H1 (cell line): ENCODE data around the gene AGPAT4. TPM values are rescaled to one million over a fixed set of nuclear protein-coding genes. Genes with fewer than 3 reads are reported as not detected.

Experiments used
- CTCF ChIA-PET: fragments of 300-600 bp; sonication (Branson Sonifier 250); formaldehyde crosslinking; loops from one replicate; lab custom pipeline; 2021; ENCODE audit not compliant: partially characterized antibody; lab: Charles Lee
- POLR2A ChIA-PET: fragments of 300-600 bp; sonication (Branson Sonifier 250); formaldehyde crosslinking; loops from one replicate; lab custom pipeline; 2021; ENCODE audit warnings: inconsistent platforms; ENCODE audit not compliant: partially characterized antibody; lab: Charles Lee
- DNase-seq, 2 experiments: peaks; one replicate each; pipeline versions ENCODE4 v3.0.0 to v3.0.0-alpha.2; 2010 to 2022; ENCODE audit warnings: low spot score in 2 of 2, low read depth in 1 of 2, mixed read lengths in 1 of 2
- FAIRE-seq: peaks from 2 replicates; lab custom pipeline; 2011; peaks lifted over from hg19 to GRCh38; lab: Jason Lieb, UNC
- H2AFZ ChIP-seq: 2 replicates; pipeline ENCODE4 v1.8.1; 2012; ENCODE audit warnings: low read length, inconsistent platforms
- H2AK5ac ChIP-seq: 2 replicates; pipeline ENCODE4 v1.6.1; 2013; ENCODE audit warnings: low read depth, low read length
- H2BK120ac ChIP-seq: replicated peaks from 2 replicates; pipeline ENCODE3; 2013; ENCODE audit warnings: low read depth, low read length, inconsistent platforms
- H2BK12ac ChIP-seq: 2 replicates; pipeline ENCODE4 v1.6.1; 2013; ENCODE audit warnings: low read depth, low read length
- H2BK15ac ChIP-seq: 2 replicates; pipeline ENCODE4 v1.6.1; 2013; ENCODE audit warnings: low read length
- H2BK20ac ChIP-seq: 2 replicates; pipeline ENCODE4 v1.6.1; 2013; ENCODE audit warnings: low read length
- H2BK5ac ChIP-seq: 2 replicates; pipeline ENCODE4 v1.6.1; 2013; ENCODE audit warnings: low read depth, low read length
- H3K14ac ChIP-seq: 2 replicates; pipeline ENCODE4 v1.6.1; 2013; ENCODE audit warnings: inconsistent platforms; ENCODE audit not compliant: insufficient read length
- H3K18ac ChIP-seq: 2 replicates; pipeline ENCODE4 v1.6.1; 2013; ENCODE audit warnings: low read length; ENCODE audit errors: extremely low read depth
- H3K23ac ChIP-seq: 2 replicates; pipeline ENCODE4 v1.6.1; 2013; ENCODE audit warnings: inconsistent platforms; ENCODE audit not compliant: insufficient read length
- H3K23me2 ChIP-seq: 2 replicates; pipeline ENCODE4 v1.6.1; 2013; ENCODE audit warnings: low read depth, low read length
- H3K27ac ChIP-seq: 2 replicates; pipeline ENCODE4 v1.6.1; 2011; ENCODE audit warnings: low read depth, low read length, inconsistent platforms
- H3K27me3 ChIP-seq, 4 experiments: replicated peaks in 1 of 4; 1 replicate in 1 of 4; 2 replicates in 3 of 4; pipeline versions ENCODE4 v1.6.1 to v1.8.1; 2011 to 2013; ENCODE audit warnings: low read length in 3 of 4, mild to moderate bottlenecking in 3 of 4, inconsistent platforms in 2 of 4, mixed read lengths in 2 of 4, moderate library complexity in 1 of 4; ENCODE audit not compliant: control insufficient read depth in 3 of 4, insufficient read depth in 3 of 4; ENCODE audit errors: extremely low read depth in 1 of 4
- H3K36me3 ChIP-seq, 4 experiments: 2 replicates each; pipeline versions ENCODE4 v1.6.1 to v1.8.1; 2011 to 2013; ENCODE audit warnings: mild to moderate bottlenecking in 4 of 4, low read length in 3 of 4, moderate library complexity in 2 of 4, control low read depth in 1 of 4, inconsistent platforms in 1 of 4; ENCODE audit not compliant: insufficient read depth in 4 of 4, control insufficient read depth in 2 of 4
- H3K4ac ChIP-seq: replicated peaks from 2 replicates; pipeline ENCODE3; 2013; ENCODE audit warnings: low read length, low read depth, mixed read lengths, inconsistent platforms; ENCODE audit not compliant: insufficient read length
- H3K4me1 ChIP-seq, 4 experiments: replicated peaks in 1 of 4; 1 replicate in 1 of 4; 2 replicates in 3 of 4; pipeline versions ENCODE4 v1.6.1 to v1.8.1; 2011 to 2013; ENCODE audit warnings: low read length in 3 of 4, inconsistent platforms in 2 of 4, mixed read lengths in 1 of 4; ENCODE audit not compliant: insufficient read depth in 4 of 4, control insufficient read depth in 3 of 4
- H3K4me2 ChIP-seq, 2 experiments: 2 replicates each; pipeline versions ENCODE4 v1.6.1 to v1.8.1; 2011 to 2013; ENCODE audit warnings: low read depth in 2 of 2, low read length in 2 of 2, control low read depth in 1 of 2, inconsistent platforms in 1 of 2, mild to moderate bottlenecking in 1 of 2; ENCODE audit not compliant: insufficient read depth in 1 of 2
- H3K4me3 ChIP-seq, 4 experiments: fragments of 200-600, 300-600 bp in 1 of 4; sonication (generic), shearing (Covaris generic), sonication (Bioruptor Twin) in 1 of 4; 2 replicates each; pipeline versions ENCODE4 v1.5.1 to v1.8.1; 2011 to 2016; ENCODE audit warnings: low read length in 4 of 4, low read depth in 3 of 4, control low read depth in 2 of 4, inconsistent platforms in 2 of 4, mild to moderate bottlenecking in 2 of 4, mixed read lengths in 1 of 4, moderate library complexity in 1 of 4; ENCODE audit not compliant: insufficient read depth in 2 of 4; ENCODE audit errors: extremely low read depth in 1 of 4
- H3K56ac ChIP-seq: replicated peaks from 2 replicates; pipeline ENCODE3; 2013; ENCODE audit warnings: low read depth, mild to moderate bottlenecking, mixed read lengths, low read length, inconsistent platforms; ENCODE audit not compliant: insufficient read length
- H3K79me1 ChIP-seq: 2 replicates; pipeline ENCODE4 v1.6.1; 2013; ENCODE audit warnings: low read depth, low read length, control low read depth
- H3K79me2 ChIP-seq, 2 experiments: 2 replicates each; pipeline versions ENCODE4 v1.6.1 to v1.8.1; 2012 to 2013; ENCODE audit warnings: low read length in 2 of 2, mild to moderate bottlenecking in 2 of 2, inconsistent platforms in 1 of 2; ENCODE audit not compliant: insufficient read depth in 2 of 2, control insufficient read depth in 1 of 2
- H3K9ac ChIP-seq, 4 experiments: replicated peaks in 1 of 4; 1 replicate in 1 of 4; 2 replicates in 3 of 4; pipeline versions ENCODE4 v1.6.1 to v1.8.1; 2011 to 2013; ENCODE audit warnings: low read depth in 3 of 4, low read length in 3 of 4, control low read depth in 2 of 4, mild to moderate bottlenecking in 2 of 4, moderate library complexity in 2 of 4, inconsistent platforms in 1 of 4; ENCODE audit errors: extremely low read depth in 1 of 4
- H3K9me3 ChIP-seq, 2 experiments: 2 replicates each; pipeline versions ENCODE4 v1.6.1 to v1.8.1; 2012 to 2013; ENCODE audit warnings: mild to moderate bottlenecking in 2 of 2, moderate library complexity in 2 of 2, control low read depth in 1 of 2, inconsistent platforms in 1 of 2, low read depth in 1 of 2, low read length in 1 of 2, mixed read lengths in 1 of 2; ENCODE audit not compliant: insufficient read depth in 2 of 2
- H4K20me1 ChIP-seq, 2 experiments: replicated peaks in 1 of 2; 2 replicates each; pipeline versions ENCODE3 to v1.8.1; 2011 to 2013; ENCODE audit warnings: inconsistent platforms in 2 of 2, low read length in 2 of 2, mild to moderate bottlenecking in 1 of 2; ENCODE audit not compliant: insufficient read depth in 2 of 2, control insufficient read depth in 1 of 2
- H4K5ac ChIP-seq: 2 replicates; pipeline ENCODE4 v1.6.1; 2013; ENCODE audit warnings: low read length, low read depth, mixed read lengths, inconsistent platforms; ENCODE audit not compliant: insufficient read length
- H4K8ac ChIP-seq: 2 replicates; pipeline ENCODE4 v1.8.0; 2013; ENCODE audit warnings: mild to moderate bottlenecking, moderate library complexity, low read length, inconsistent platforms; ENCODE audit not compliant: insufficient read depth; ENCODE audit errors: extremely low read depth
- H4K91ac ChIP-seq: replicated peaks from 2 replicates; pipeline ENCODE3; 2013; ENCODE audit warnings: low read length, mixed read lengths, inconsistent platforms; ENCODE audit not compliant: insufficient read length
- ASH2L ChIP-seq: fragments of 200-600, 300-600 bp; sonication (generic); IDR thresholded peaks from one replicate; pipeline ENCODE4 v1.7.1; 2017; ENCODE audit warnings: low read length
- BACH1 ChIP-seq: IDR thresholded peaks from 2 replicates; pipeline ENCODE4 v1.6.1; 2012; ENCODE audit warnings: low read length, improper control_type of control experiment
- NRF1 ChIP-seq: IDR thresholded peaks from 2 replicates; pipeline ENCODE4 v1.6.1; 2011; ENCODE audit warnings: mild to moderate bottlenecking, low read depth, low read length, improper control_type of control experiment
- POU5F1 ChIP-seq: IDR thresholded peaks from 2 replicates; pipeline ENCODE4 v1.6.1; 2011; ENCODE audit warnings: low read depth, mild to moderate bottlenecking, low read length, moderate library complexity
- whole genome bisulfite sequencing, 2 experiments: shearing (Covaris generic) in 1 of 2; methylation state at CpG; one replicate each; pipeline versions ENCODE4 v1.1.6 to v1.1.7; 2013 to 2015; ENCODE audit warnings: low lambda C conversion rate in 2 of 2, mixed read lengths in 2 of 2, inconsistent platforms in 1 of 2, low coverage in 1 of 2, missing lambda C conversion rate in 1 of 2; ENCODE audit not compliant: insufficient replicate concordance in 2 of 2, insufficient coverage in 1 of 2, insufficient read length in 1 of 2; ENCODE audit errors: extremely low coverage in 1 of 2, missing lambda C conversion rate in 1 of 2; 5-methylcytosine and 5-hydroxymethylcytosine counted together
- polyA plus RNA-seq, 7 experiments: library from polyadenylated mRNA; depleted of rRNA in 3 of 7; stranded (reverse) in 5 of 7; unstranded in 2 of 7; fragments of >200 nt in 5 of 7; fragments of 200-250 nt in 2 of 7; gene quantifications; 1 replicate in 5 of 7; 2 replicates in 1 of 7; 4 replicates in 1 of 7; pipeline versions ENCODE4 v1.2.1 to v1.2.3, GENCODE V29; 2011 to 2013; ENCODE audit warnings: missing spikeins in 2 of 7, mixed read lengths in 2 of 7
- total RNA-seq: library from RNA; stranded (reverse); fragmentation: NEBNext Ultra II Directional; extraction: Animal tissue kit (Norgen Biotek cat#: 25700); gene quantifications from 2 replicates; pipeline ENCODE4 v1.2.1, GENCODE V29; 2021

The AGPAT4 gene
- total and polyA plus RNA-seq, 2 of the 8 experiments (the other 6 are each of a cell fraction or from before 2014, with no cell fraction given), result 13.5 to 23.8 TPM

DNA sequence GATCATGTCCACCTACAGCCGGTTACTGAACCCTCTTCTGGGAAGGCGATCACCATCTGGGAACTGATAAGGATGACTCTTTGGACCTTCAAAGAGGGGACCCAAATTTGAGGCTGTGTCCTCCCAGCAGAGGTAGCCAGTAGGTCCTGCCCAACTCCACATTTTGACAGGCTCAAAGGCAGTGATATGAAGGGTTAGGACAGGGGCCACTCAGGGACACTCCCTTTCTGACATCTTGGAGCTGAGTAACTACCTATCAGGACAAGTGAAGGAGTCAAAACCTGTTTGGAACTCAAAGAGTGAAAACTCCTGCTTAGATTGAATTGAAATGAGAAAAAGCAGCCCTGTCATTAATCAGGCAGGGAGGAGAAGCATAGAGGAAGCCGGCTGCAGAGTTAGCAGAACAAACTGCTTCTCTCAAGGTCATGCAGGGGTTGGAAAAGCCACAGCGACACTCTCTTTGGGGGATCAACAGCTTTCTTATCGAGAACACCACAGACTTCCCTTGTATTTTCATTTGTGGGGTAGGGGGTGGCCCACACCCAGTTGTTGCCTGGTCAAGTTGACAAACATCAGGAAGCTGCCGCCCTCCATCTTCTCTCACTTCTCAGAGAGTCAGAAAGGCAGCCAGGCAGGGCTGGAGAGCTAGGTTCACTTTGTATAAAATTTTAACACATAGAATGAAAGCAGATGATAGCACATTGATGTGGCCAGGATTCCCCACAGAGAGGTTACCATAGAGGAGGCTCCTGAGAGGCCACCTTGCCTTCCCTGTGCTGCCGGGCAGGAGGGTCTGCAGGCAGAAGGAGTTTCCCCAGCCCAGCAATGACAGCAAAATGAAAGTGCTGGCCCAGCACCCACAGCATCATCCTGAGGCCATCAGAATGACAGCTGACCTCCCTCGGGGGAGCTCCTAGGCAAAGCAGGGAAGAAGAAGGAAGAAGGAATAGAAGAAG lies 47.6 kb downstream of the AGPAT4 start:
- no peak overlapping the region for H2BK20ac ChIP-seq
- no peak overlapping the region for H2AFZ ChIP-seq
- WGBS, 2 experiments, result 90% methylated on average over 8 of the region's 8 CpGs; no CpG with 5 or more reads in 1 of the 2 experiments
- H4K5ac ChIP-seq, result no peak overlapping the region
- ChIA-PET CTCF (interaction anchor here (1.0 to 2.7 kb wide), 6 partner anchors 7 to 144 kb away, joined by 3 to 7 read pairs (median 4); no protein-coding TSS in a partner anchor), POLR2A (no interaction called here)
- no peaks in the 10 kb centered on the region; the same call in 1 of the 2 replicates for H3K23me2 ChIP-seq
- no peak overlapping the region for H4K91ac ChIP-seq
- no peak overlapping the region for H3K9ac ChIP-seq
- no peak overlapping the region for H3K14ac ChIP-seq
- H2BK5ac ChIP-seq, result no peak overlapping the region
- no peak overlapping the region for H3K56ac ChIP-seq
- H2BK12ac ChIP-seq, result no peak overlapping the region
- H3K4me1 ChIP-seq, result peaks cover 0 to 8% (median 3%) of the 10 kb centered on the region in 4 experiments; a peak in 4 of 7 replicates
- no peak overlapping the region for H3K4me3 ChIP-seq
- H3K79me2 ChIP-seq, result peaks cover 0 to 14% of the 10 kb centered on the region in 2 experiments; a peak in 2 of 4 replicates
- no peak overlapping the region for H3K23ac ChIP-seq
- H3K18ac ChIP-seq, result no peak overlapping the region
- H3K79me1 ChIP-seq, result peaks cover 6% of the 10 kb centered on the region
- no peak overlapping the region for H4K8ac ChIP-seq
- no peak overlapping the region for H2AK5ac ChIP-seq
- H3K9me3 ChIP-seq, result no peaks in the 10 kb centered on the region
- peaks cover 0 to 16% (median 0%) of the 10 kb centered on the region in 4 experiments; a peak in 5 of 8 replicates for H3K36me3 ChIP-seq
- peaks cover 5 to 8% of the 10 kb centered on the region in 2 experiments for H4K20me1 ChIP-seq
- no peak for DNase-seq
- no peak overlapping the region for H3K4ac ChIP-seq
- H3K27me3 ChIP-seq, result no peaks in the 10 kb centered on the region
- TF ChIP-seq BACH1 (no peak), POU5F1 (no peak), NRF1 (no peak), ASH2L (no peak)
- no peak overlapping the region for H2BK15ac ChIP-seq
- H3K27ac ChIP-seq, result no peak overlapping the region
- FAIRE-seq, result no peak
- no peak overlapping the region for H3K4me2 ChIP-seq
- no peak overlapping the region for H2BK120ac ChIP-seq
